Measurements from ENCODE around the gene TCF7L2. TPM values are rescaled to one million over a fixed set of nuclear protein-coding genes. Genes with fewer than 3 reads are reported as not detected.

TCF7L2 gene
- total and polyA plus RNA-seq, 9 donors = 14.9 to 77.3 (median 51.5) TPM

GRCh38 chr10:113216102-113216501, 266.1 kb downstream of the TCF7L2 start:
- Histone ChIP-seq H3K4me1 (ENCODE audit: control insufficient read depth, insufficient read depth, low read length) (no peaks in the 10 kb centered on the region), H3K27me3 (ENCODE audit: control insufficient read depth, insufficient read depth, low read length) (no peaks in the 10 kb centered on the region), H3K27ac (ENCODE audit: low read length) (no peak overlapping the region), H3K36me3 (ENCODE audit: control insufficient read depth, insufficient read depth, low read length) (no peaks in the 10 kb centered on the region), H3K9me3 (replicated peaks; ENCODE audit: control insufficient read depth, low read depth, low read length) (no peaks in the 10 kb centered on the region), H3K4me3 (ENCODE audit: low read length) (no peak overlapping the region)
- no CpG with 5 or more reads among the region's 3 CpGs for WGBS (ENCODE audit: insufficient coverage)
- peak; percentile 23 for DNase-seq

All from muscle of leg (tissue), 11 donors.